Gastroesophageal sphincter (tissue), 4 donors: ENCODE results near the gene ARL5C. TPM values are rescaled to one million over a fixed set of nuclear protein-coding genes. Genes with fewer than 3 reads are reported as not detected.

ENCODE experiments used
- ATAC-seq: fragments of 150-250 bp; one replicate; pipeline ENCODE4 v1.9.1; 2016; ENCODE audit warnings: mild to moderate bottlenecking, moderate library complexity
- H3K27ac ChIP-seq, 4 donors: fragments of 200-600 bp; sonication (generic) in 3 of 4; 1 replicate in 3 of 4; 2 replicates in 1 of 4; pipeline ENCODE4 v1.5.1; 2016 to 2019
- H3K27me3 ChIP-seq: fragments of 200-600 bp; sonication (generic); one replicate; pipeline ENCODE4 v1.5.1; 2019
- H3K36me3 ChIP-seq, 2 donors: fragments of 200-600 bp; sonication (generic); one replicate each; pipeline ENCODE4 v1.5.1; 2019; ENCODE audit warnings: control low read depth in 1 of 2
- H3K4me1 ChIP-seq, 3 donors: fragments of 200-600 bp; sonication (generic); 1 replicate in 2 of 3; 2 replicates in 1 of 3; pipeline ENCODE4 v1.5.1; 2016 to 2019; ENCODE audit warnings: control low read depth in 2 of 3
- H3K4me3 ChIP-seq, 2 donors: fragments of 200-600 bp; sonication (generic); one replicate each; pipeline ENCODE4 v1.5.1; 2019; ENCODE audit warnings: mild to moderate bottlenecking in 1 of 2, moderate library complexity in 1 of 2
- H3K9me3 ChIP-seq, 3 donors: fragments of 200-600 bp; sonication (generic); one replicate each; pipeline ENCODE4 v1.5.1; 2017 to 2019; ENCODE audit warnings: control low read depth in 2 of 3
- CTCF ChIP-seq, 4 experiments: fragments of 200-600 bp in 2 of 4; fragments of 450-650 bp in 2 of 4; sonication (generic) in 1 of 4; IDR thresholded peaks; one replicate each; pipeline ENCODE4 v1.5.1; 2017 to 2019; ENCODE audit warnings: antibody characterized with exemption in 4 of 4, mild to moderate bottlenecking in 2 of 4, moderate library complexity in 2 of 4
- EP300 ChIP-seq: sonication (generic); formaldehyde crosslinking; IDR thresholded peaks from one replicate; pipeline ENCODE4 v1.6.1; 2017; ENCODE audit warnings: antibody characterized with exemption, mild to moderate bottlenecking
- POLR2A ChIP-seq, 2 donors: fragments of 450-650 bp; IDR thresholded peaks; one replicate each; pipeline ENCODE4 v1.6.1; 2017; ENCODE audit warnings: antibody characterized with exemption in 2 of 2, mild to moderate bottlenecking in 2 of 2, moderate library complexity in 1 of 2
- POLR2AphosphoS5 ChIP-seq: sonication (generic); formaldehyde crosslinking; IDR thresholded peaks from one replicate; pipeline ENCODE4 v1.6.1; 2017; ENCODE audit warnings: antibody characterized with exemption
- WGBS, 2 donors: methylation state at CpG; one replicate each; pipeline ENCODE4 v1.1.5; 2018; ENCODE audit warnings: low coverage in 1 of 2; 5-methylcytosine and 5-hydroxymethylcytosine counted together
- total RNA-seq, 4 donors: library from RNA; depleted of rRNA; stranded (reverse); fragments of >200 nt; gene quantifications; one replicate each; pipeline ENCODE4 v1.1.0, GENCODE V29; 2016

ARL5C gene
- total RNA-seq, 4 donors from 2014 or later = not detected

GRCh38 chr17:39187152-39187830 is 21.3 kb upstream of the ARL5C start:
- 91 to 100% methylated on average over 1 to 4 of the region's 9 CpGs for WGBS, 2 donors

GRCh38 chr17:39186481-39187002 is 20.6 kb upstream of the ARL5C start:
- H3K36me3 ChIP-seq = peaks cover 0 to 99% of the 10 kb centered on the region in 2 donors
- no CpG with 5 or more reads among the region's 15 CpGs for WGBS, 2 donors
- H3K27ac ChIP-seq = no peak overlapping the region
- H3K27me3 ChIP-seq = no peaks in the 10 kb centered on the region
- no peak overlapping the region for H3K4me3 ChIP-seq
- H3K4me1 ChIP-seq = no peaks in the 10 kb centered on the region
- no peak for ATAC-seq
- no peak for TF ChIP-seq EP300
- TF ChIP-seq POLR2A (IDR thresholded peaks at IDR 0.05) = no peak
- TF ChIP-seq CTCF (IDR thresholded peaks at IDR 0.05) = no peak
- TF ChIP-seq POLR2AphosphoS5 = no peak
- H3K9me3 ChIP-seq = no peaks in the 10 kb centered on the region

More at GRCh38 chr17:39187152-39187830, 21.3 kb upstream of the ARL5C start:
- TF ChIP-seq EP300 (no peak), CTCF (IDR thresholded peaks at IDR 0.05) (no peak), POLR2A (IDR thresholded peaks at IDR 0.05) (no peak), POLR2AphosphoS5 (no peak)
- Histone ChIP-seq H3K4me1 (no peaks in the 10 kb centered on the region), H3K4me3 (no peak overlapping the region), H3K27ac (no peak overlapping the region), H3K27me3 (no peaks in the 10 kb centered on the region), H3K36me3 (peaks cover 0 to 99% of the 10 kb centered on the region in 2 donors), H3K9me3 (no peaks in the 10 kb centered on the region)
- no peak for ATAC-seq

GRCh38 chr17:39183720-39184119 is 17.8 kb upstream of the ARL5C start:
- ATAC-seq = no peak
- WGBS, 2 donors = 40 to 72% methylated on average over 1 to 5 of the region's 10 CpGs
- peaks cover 0 to 99% of the 10 kb centered on the region in 2 donors for H3K36me3 ChIP-seq

GRCh38 chr17:39183045-39183444 is 17.1 kb upstream of the ARL5C start:
- H3K36me3 ChIP-seq = peaks cover 0 to 98% of the 10 kb centered on the region in 2 donors
- 93 to 100% methylated on average over 3 to 4 of the region's 5 CpGs for WGBS, 2 donors
- no peak for ATAC-seq

More at GRCh38 chr17:39183720-39184119, 17.8 kb upstream of the ARL5C start:
- H3K4me1 ChIP-seq = no peaks in the 10 kb centered on the region
- H3K4me3 ChIP-seq = no peak overlapping the region
- TF ChIP-seq CTCF (IDR thresholded peaks at IDR 0.05) (no peak), POLR2A (IDR thresholded peaks at IDR 0.05) (no peak), EP300 (no peak), POLR2AphosphoS5 (no peak)
- H3K9me3 ChIP-seq = no peaks in the 10 kb centered on the region
- no peak overlapping the region for H3K27ac ChIP-seq
- H3K27me3 ChIP-seq = no peaks in the 10 kb centered on the region

More at GRCh38 chr17:39183045-39183444, 17.1 kb upstream of the ARL5C start:
- H3K27me3 ChIP-seq = no peaks in the 10 kb centered on the region
- no peaks in the 10 kb centered on the region for H3K9me3 ChIP-seq
- no peak overlapping the region for H3K4me3 ChIP-seq
- no peak overlapping the region for H3K27ac ChIP-seq
- no peaks in the 10 kb centered on the region for H3K4me1 ChIP-seq
- TF ChIP-seq CTCF (IDR thresholded peaks at IDR 0.05) (no peak), EP300 (no peak), POLR2AphosphoS5 (no peak), POLR2A (IDR thresholded peaks at IDR 0.05) (no peak)
